H9 (cell line): ENCODE measurements around the gene CD46. TPM values are rescaled to one million over a fixed set of nuclear protein-coding genes. Genes with fewer than 3 reads are reported as not detected.

Source experiments
- DNase-seq: peaks from one replicate; pipeline ENCODE4 v3.0.0-alpha.2; 2017
- H2AFZ ChIP-seq: one replicate; pipeline ENCODE4 v1.6.1; 2013; ENCODE audit warnings: mild to moderate bottlenecking, low read length, control low read depth, moderate library complexity
- H2AK5ac ChIP-seq: 2 replicates; pipeline ENCODE4 v1.6.1; 2013; ENCODE audit warnings: low read length, control low read depth, mixed read lengths; ENCODE audit not compliant: insufficient read length
- H2BK120ac ChIP-seq: one replicate; pipeline ENCODE4 v1.6.1; 2013; ENCODE audit warnings: low read depth, mild to moderate bottlenecking, low read length, control low read depth, inconsistent platforms; ENCODE audit not compliant: poor library complexity, severe bottlenecking
- H2BK12ac ChIP-seq: 2 replicates; pipeline ENCODE4 v1.6.1; 2013; ENCODE audit warnings: low read length, control low read depth, mixed read lengths, low read depth; ENCODE audit not compliant: insufficient read length
- H2BK15ac ChIP-seq: 2 replicates; pipeline ENCODE4 v1.6.1; 2013; ENCODE audit warnings: low read depth, low read length, control low read depth
- H2BK20ac ChIP-seq: one replicate; pipeline ENCODE4 v1.6.1; 2013; ENCODE audit warnings: low read depth, mild to moderate bottlenecking, low read length, control low read depth, inconsistent platforms; ENCODE audit not compliant: poor library complexity, severe bottlenecking
- H2BK5ac ChIP-seq: 2 replicates; pipeline ENCODE4 v1.6.1; 2013; ENCODE audit warnings: low read length, control low read depth, mixed read lengths; ENCODE audit not compliant: insufficient read length
- H3K14ac ChIP-seq: 2 replicates; pipeline ENCODE4 v1.6.1; 2013; ENCODE audit warnings: low read length, control low read depth; ENCODE audit not compliant: insufficient read depth
- H3K18ac ChIP-seq: 2 replicates; pipeline ENCODE4 v1.6.1; 2013; ENCODE audit warnings: low read depth, mild to moderate bottlenecking, mixed read lengths, low read length, control low read depth; ENCODE audit not compliant: insufficient read length
- H3K23ac ChIP-seq: 2 replicates; pipeline ENCODE4 v1.6.1; 2013; ENCODE audit warnings: low read length, control low read depth, mixed read lengths, low read depth; ENCODE audit not compliant: insufficient read length
- H3K23me2 ChIP-seq: 2 replicates; pipeline ENCODE4 v1.6.1; 2013; ENCODE audit warnings: low read depth, mild to moderate bottlenecking, mixed read lengths, low read length, control low read depth; ENCODE audit not compliant: insufficient read length, poor library complexity, severe bottlenecking
- H3K27ac ChIP-seq: 2 replicates; pipeline ENCODE4 v1.5.1; 2013; ENCODE audit warnings: low read length, control low read depth, mixed read lengths, low read depth; ENCODE audit not compliant: insufficient read length
- H3K27me3 ChIP-seq: 2 replicates; pipeline ENCODE4 v1.6.1; 2013; ENCODE audit warnings: low read length, control low read depth, inconsistent platforms; ENCODE audit not compliant: insufficient read depth
- H3K4ac ChIP-seq: 2 replicates; pipeline ENCODE4 v1.6.1; 2013; ENCODE audit warnings: low read depth, mild to moderate bottlenecking, control low read depth, inconsistent platforms, low read length, moderate library complexity
- H3K4me1 ChIP-seq: 2 replicates; pipeline ENCODE4 v1.6.1; 2013; ENCODE audit warnings: low read length, control low read depth, inconsistent platforms; ENCODE audit not compliant: insufficient read depth
- H3K4me2 ChIP-seq: 2 replicates; pipeline ENCODE4 v1.6.1; 2013; ENCODE audit warnings: low read length, control low read depth, mixed read lengths; ENCODE audit not compliant: insufficient read length, insufficient read depth
- H3K56ac ChIP-seq: 2 replicates; pipeline ENCODE4 v1.6.1; 2013; ENCODE audit warnings: low read depth, mild to moderate bottlenecking, mixed read lengths, low read length, control low read depth; ENCODE audit not compliant: insufficient read length
- H3K79me1 ChIP-seq: 2 replicates; pipeline ENCODE4 v1.6.1; 2013; ENCODE audit warnings: low read depth, mild to moderate bottlenecking, moderate library complexity, low read length, control low read depth, inconsistent platforms; ENCODE audit not compliant: insufficient read depth, poor library complexity, severe bottlenecking
- H3K79me2 ChIP-seq: 2 replicates; pipeline ENCODE4 v1.6.1; 2013; ENCODE audit warnings: low read length, control low read depth, inconsistent platforms; ENCODE audit not compliant: insufficient read depth
- H3K9ac ChIP-seq: 2 replicates; pipeline ENCODE4 v1.6.1; 2013; ENCODE audit warnings: low read length, control low read depth, mixed read lengths; ENCODE audit not compliant: insufficient read length; ENCODE audit errors: extremely low read depth
- H3K9me3 ChIP-seq: one replicate; pipeline ENCODE4 v1.6.1; 2013; ENCODE audit warnings: low read depth, low read length, inconsistent platforms; ENCODE audit not compliant: control insufficient read depth
- H3T11ph ChIP-seq: one replicate; pipeline ENCODE4 v1.6.1; 2013; ENCODE audit warnings: mild to moderate bottlenecking, low read length, control low read depth, inconsistent platforms
- H4K20me1 ChIP-seq: one replicate; pipeline ENCODE4 v1.6.1; 2013; ENCODE audit not compliant: control insufficient read depth, insufficient read length, insufficient read depth
- H4K5ac ChIP-seq: 2 replicates; pipeline ENCODE4 v1.6.1; 2013; ENCODE audit warnings: low read depth, mild to moderate bottlenecking, mixed read lengths, low read length, control low read depth; ENCODE audit not compliant: insufficient read length
- H4K8ac ChIP-seq: replicated peaks from 2 replicates; pipeline ENCODE4 v1.6.1; 2013; ENCODE audit warnings: low read length, control low read depth, mixed read lengths, low read depth; ENCODE audit not compliant: insufficient read length
- H4K91ac ChIP-seq: 2 replicates; pipeline ENCODE4 v1.6.1; 2013; ENCODE audit warnings: low read depth, mild to moderate bottlenecking, moderate library complexity, mixed read lengths, low read length, control low read depth; ENCODE audit not compliant: insufficient read length
- H3K27ac Mint-ChIP-seq, 3 experiments: 2 replicates in 2 of 3; 3 replicates in 1 of 3; pipeline ENCODE4 v1.8.0; 2020 to 2021; ENCODE audit warnings: mixed read lengths in 3 of 3, mild to moderate bottlenecking in 1 of 3, moderate library complexity in 1 of 3
- H3K27me3 Mint-ChIP-seq: 2 replicates; pipeline ENCODE4 v1.8.0; 2021; ENCODE audit warnings: low read depth, mild to moderate bottlenecking, moderate library complexity, mixed read lengths
- H3K36me3 Mint-ChIP-seq, 3 experiments: 2 replicates in 2 of 3; 3 replicates in 1 of 3; pipeline ENCODE4 v1.8.0; 2020 to 2021; ENCODE audit warnings: low read depth in 3 of 3, mixed read lengths in 3 of 3; ENCODE audit not compliant: insufficient read depth in 1 of 3
- H3K4me1 Mint-ChIP-seq, 2 experiments: 2 replicates each; pipeline ENCODE4 v1.8.0; 2020; ENCODE audit warnings: mixed read lengths in 2 of 2
- H3K4me3 Mint-ChIP-seq, 2 experiments: 2 replicates in 1 of 2; 3 replicates in 1 of 2; pipeline ENCODE4 v1.8.0; 2020 to 2021; ENCODE audit warnings: mild to moderate bottlenecking in 2 of 2, mixed read lengths in 2 of 2, moderate library complexity in 1 of 2
- H3K9me3 Mint-ChIP-seq, 2 experiments: 2 replicates in 1 of 2; 3 replicates in 1 of 2; pipeline ENCODE4 v1.8.0; 2020; ENCODE audit warnings: mild to moderate bottlenecking in 2 of 2, mixed read lengths in 2 of 2, moderate library complexity in 1 of 2
- WGBS: extraction: QIAGEN DNeasy Blood & Tissue Kit; methylation state at CpG from one replicate; pipeline ENCODE4 v1.1.7; 2013; ENCODE audit warnings: missing lambda C conversion rate, low lambda C conversion rate, mixed read lengths; ENCODE audit not compliant: insufficient read length; ENCODE audit errors: extremely low coverage; 5-methylcytosine and 5-hydroxymethylcytosine counted together
- total RNA-seq: library from RNA; stranded (reverse); gene quantifications from 2 replicates; pipeline ENCODE4 v1.2.1, GENCODE V29; 2021
- TF ChIP-seq, protein P1 (sequence below): fragments of 200-600 bp; sonication (generic); conservative IDR thresholded peaks from 3 replicates; pipeline ENCODE4 v1.8.0; 2021; ENCODE audit warnings: antibody characterized with exemption, mild to moderate bottlenecking

Gene CD46
- total RNA-seq, 1 experiment from 2014 or later = 89.2 TPM

DNA sequence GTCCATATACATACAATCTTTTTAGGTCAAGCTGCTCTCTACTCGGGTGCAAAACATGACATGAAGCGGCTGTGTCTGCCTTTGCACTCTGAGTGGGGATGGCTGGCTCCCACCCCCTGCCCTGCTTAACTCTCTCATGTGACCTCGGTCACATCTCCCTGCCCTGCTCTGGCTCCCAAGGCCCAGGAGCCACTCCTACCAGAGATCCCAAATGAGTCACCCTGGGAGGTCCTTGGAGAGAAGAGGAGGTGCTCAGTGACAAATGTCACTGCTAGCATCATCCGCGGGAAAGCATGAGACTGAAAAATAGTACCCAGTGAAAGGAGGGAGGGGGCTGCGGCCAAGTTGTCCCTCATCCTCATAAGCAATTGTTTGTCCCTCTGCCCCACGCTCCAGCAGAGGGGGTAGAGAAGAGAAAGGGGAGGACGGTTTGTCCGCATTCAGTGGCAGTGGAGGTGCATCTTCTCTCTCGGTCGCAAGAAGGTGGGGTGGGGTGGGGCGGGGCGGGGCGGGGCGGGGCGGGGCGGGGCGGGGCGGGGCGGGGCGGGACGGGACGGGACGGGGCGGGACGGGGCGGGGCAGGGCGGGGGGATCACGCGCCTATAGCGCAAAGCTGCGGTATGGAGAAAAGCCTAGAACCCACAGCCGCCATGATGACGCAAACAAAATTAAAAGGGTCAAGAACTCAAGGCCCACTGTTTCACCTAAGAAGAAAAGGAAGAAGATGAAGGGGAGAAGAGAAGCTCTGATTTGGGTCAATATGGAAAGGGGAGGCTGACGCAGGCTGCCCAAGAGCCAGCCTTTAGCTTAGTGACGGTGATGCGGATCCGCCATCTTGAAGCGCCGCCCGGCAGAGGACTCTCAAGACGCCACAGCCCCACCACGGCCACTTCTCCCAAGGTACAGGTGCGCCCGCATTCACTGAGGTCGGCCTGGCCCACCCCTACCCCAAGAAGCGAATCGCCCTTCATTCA is 66.2 kb downstream of the CD46 start:
- Histone ChIP-seq H2BK15ac (no peak overlapping the region), H2AFZ (no peak overlapping the region), H3K18ac (no peak overlapping the region), H2BK5ac (no peak overlapping the region), H2BK120ac (no peak overlapping the region), H3K79me2 (no peaks in the 10 kb centered on the region), H3K14ac (no peak overlapping the region), H4K91ac (no peak overlapping the region), H3K4ac (no peak overlapping the region), H3K9me3 (no peaks in the 10 kb centered on the region), H4K20me1 (no peaks in the 10 kb centered on the region), H3K27ac (no peak overlapping the region), H2AK5ac (no peak overlapping the region), H2BK20ac (no peak overlapping the region), H3K56ac (no peak overlapping the region), H3K4me2 (no peak overlapping the region), H3K27me3 (no peaks in the 10 kb centered on the region), H3K23ac (no peak overlapping the region), H3K4me1 (no peaks in the 10 kb centered on the region), H2BK12ac (no peak overlapping the region), H3T11ph (no peak overlapping the region), H3K79me1 (no peaks in the 10 kb centered on the region), H4K8ac (no peak overlapping the region), H3K23me2 (no peaks in the 10 kb centered on the region), H3K9ac (no peak overlapping the region), H4K5ac (no peak overlapping the region)
- peaks cover 0 to 4% (median 3%) of the 10 kb centered on the region in 3 experiments; a peak in 4 of 7 replicates for H3K36me3 Mint-ChIP-seq
- no peak for DNase-seq
- no peaks in the 10 kb centered on the region; the same call in 1 of the 2 replicates for H3K27me3 Mint-ChIP-seq
- TF ChIP-seq, protein P1, sequence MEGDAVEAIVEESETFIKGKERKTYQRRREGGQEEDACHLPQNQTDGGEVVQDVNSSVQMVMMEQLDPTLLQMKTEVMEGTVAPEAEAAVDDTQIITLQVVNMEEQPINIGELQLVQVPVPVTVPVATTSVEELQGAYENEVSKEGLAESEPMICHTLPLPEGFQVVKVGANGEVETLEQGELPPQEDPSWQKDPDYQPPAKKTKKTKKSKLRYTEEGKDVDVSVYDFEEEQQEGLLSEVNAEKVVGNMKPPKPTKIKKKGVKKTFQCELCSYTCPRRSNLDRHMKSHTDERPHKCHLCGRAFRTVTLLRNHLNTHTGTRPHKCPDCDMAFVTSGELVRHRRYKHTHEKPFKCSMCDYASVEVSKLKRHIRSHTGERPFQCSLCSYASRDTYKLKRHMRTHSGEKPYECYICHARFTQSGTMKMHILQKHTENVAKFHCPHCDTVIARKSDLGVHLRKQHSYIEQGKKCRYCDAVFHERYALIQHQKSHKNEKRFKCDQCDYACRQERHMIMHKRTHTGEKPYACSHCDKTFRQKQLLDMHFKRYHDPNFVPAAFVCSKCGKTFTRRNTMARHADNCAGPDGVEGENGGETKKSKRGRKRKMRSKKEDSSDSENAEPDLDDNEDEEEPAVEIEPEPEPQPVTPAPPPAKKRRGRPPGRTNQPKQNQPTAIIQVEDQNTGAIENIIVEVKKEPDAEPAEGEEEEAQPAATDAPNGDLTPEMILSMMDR = no peak
- peaks cover 17 to 21% of the 10 kb centered on the region in 2 experiments for H3K4me1 Mint-ChIP-seq
- H3K27ac Mint-ChIP-seq = no peak overlapping the region
- no peak overlapping the region for H3K4me3 Mint-ChIP-seq
- H3K9me3 Mint-ChIP-seq = no peaks in the 10 kb centered on the region
- no CpG with 5 or more reads among the region's 48 CpGs for WGBS
